ELR (cell line): ENCODE data around the gene SPOCD1.

Experiments
- DNase-seq: peaks from one replicate; pipeline ENCODE4 v3.0.0-alpha.2; 2015; ENCODE audit warnings: low read depth

The SPOCD1 gene

GRCh38 chr1:31799895-31800673 lies 15.7 kb downstream of the SPOCD1 start:
- no peak for DNase-seq

DNA sequence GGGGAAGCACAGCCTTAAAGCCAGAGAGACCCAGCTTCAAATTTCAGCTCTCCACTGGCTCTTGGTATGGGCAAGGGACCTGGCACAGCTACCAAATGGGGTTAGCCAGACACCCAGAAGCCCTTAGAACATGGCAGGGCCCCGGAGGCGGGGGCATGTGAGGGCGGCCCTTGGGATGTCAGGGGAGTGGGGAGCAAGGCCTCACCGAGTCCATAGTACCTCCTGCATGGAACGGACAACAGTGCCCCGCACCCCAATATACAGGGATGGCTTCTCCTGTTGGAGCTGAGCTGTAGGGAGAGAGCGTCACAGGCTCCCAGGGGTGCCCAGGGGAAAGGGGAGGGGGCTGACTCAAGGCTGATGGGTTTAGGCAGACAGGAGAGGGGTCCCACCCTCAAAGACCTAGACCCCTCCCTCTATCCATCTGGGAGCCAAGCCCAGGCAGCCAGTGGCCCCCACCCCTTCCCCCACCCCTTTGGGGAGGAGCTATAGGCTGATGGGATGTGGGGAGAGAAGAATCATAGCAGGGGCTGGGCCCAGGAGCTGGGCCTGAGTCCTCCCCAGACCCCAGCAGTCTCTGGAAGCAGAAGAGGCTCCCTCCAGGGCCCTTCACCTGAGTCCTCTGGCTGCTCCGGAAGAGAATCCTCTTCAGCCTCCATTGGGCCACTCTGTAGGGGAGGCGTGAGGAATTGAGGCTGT lies 16.5 kb downstream of the SPOCD1 start:
- DNase-seq: no peak

- DNase-seq: peak; percentile 95
Observed at GRCh38 chr1:31798433-31799195, 17.2 kb downstream of the SPOCD1 start.

DNA sequence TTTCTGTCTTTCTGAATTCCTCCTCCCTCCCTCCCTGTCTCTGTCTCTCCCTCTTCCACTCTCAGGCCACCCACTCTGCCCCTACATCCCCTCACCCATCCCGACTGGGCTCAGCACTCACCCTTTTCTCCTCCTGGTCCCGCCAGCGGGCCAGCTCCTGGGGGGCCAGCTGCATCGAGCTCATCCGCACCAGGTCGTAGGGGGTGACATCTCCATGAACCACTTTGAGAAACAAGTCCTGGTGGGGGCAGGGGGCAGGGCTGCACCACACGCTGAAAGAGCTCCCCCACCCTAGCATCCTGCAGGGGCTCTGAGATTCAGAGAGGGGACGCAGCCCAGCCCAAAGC lies 17.8 kb downstream of the SPOCD1 start:
- DNase-seq: no peak

DNA sequence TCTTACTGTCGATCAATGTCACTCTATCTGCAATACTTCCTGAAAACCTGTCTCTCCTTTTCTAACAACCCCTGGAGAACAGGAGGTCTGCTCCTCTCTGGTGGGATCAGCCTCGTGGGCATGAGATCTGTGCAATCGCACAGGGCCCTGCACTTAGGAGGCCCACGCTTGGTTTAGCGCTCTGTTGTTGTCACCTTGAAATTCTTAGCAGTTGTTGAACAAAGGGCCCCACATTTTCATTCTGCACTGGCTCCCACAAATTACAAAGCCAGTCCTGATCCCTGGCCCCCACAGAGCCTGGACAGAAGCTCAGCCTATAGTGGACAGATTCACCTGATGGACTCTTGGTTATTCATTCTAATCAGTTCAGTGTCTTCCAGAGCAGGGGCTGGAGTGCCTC lies 18.6 kb downstream of the SPOCD1 start:
- DNase-seq: no peak

DNA sequence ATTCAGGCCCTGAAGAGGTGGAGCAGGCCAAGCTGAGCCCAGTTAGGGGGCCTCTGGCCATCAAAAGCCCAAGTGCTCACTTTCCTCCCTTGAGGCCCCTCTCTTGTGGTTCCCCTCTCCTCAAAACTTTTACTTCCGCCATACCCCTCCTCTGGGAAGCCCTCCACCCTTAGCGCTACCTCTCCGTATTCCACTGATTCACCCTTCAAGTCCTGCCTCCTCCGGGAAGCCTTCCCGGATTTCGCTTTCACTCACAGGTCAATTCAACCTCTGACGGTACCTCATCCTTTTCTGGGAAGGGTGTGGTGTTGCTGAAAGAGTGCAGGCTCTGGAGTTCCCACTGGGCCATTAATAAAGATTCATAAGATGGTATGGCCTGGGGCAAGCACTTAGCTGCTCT lies 19.1 kb downstream of the SPOCD1 start:
- no peak for DNase-seq

DNA sequence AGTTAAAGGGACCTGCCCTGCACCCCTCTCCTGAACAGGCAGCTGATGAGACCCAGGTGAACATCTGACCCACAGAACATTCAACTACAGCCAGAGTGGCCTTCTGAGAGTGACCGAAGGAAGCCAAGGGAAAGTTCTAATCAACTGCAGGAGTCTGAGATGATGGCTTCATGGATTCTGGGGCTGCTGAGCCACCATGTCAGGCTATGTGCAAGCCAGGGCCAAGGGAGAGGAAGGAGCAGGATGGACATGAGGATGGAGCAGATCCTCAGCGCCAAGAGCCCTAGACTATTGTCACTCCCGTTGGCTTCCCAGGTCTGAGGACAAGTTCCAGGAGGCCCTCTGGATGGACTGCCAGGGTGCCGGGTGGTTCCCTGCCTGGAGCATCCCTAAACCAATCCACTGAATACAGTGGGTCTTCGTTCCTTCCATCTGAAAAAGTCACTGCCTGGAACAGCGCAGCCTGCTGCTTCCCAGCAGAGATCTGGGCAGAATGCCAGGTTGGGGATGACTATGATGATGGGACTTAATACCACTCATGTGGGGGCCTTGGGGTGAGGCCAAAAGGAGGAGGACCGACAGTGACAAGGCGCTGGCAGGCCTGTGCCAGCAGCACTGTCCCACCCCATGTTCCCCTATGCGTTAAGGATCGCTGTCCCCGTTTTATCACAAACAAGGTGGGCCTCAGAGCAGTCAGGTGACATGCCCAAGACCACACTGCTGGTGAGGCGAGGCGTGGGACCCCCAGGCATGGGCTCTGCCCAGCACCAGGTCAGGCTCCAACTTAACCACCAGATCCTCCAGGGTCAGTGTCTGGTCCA lies 19.8 kb downstream of the SPOCD1 start:
- DNase-seq: peak; percentile 79

GRCh38 chr1:31795096-31795675 lies 20.6 kb downstream of the SPOCD1 start:
- no peak for DNase-seq

DNA sequence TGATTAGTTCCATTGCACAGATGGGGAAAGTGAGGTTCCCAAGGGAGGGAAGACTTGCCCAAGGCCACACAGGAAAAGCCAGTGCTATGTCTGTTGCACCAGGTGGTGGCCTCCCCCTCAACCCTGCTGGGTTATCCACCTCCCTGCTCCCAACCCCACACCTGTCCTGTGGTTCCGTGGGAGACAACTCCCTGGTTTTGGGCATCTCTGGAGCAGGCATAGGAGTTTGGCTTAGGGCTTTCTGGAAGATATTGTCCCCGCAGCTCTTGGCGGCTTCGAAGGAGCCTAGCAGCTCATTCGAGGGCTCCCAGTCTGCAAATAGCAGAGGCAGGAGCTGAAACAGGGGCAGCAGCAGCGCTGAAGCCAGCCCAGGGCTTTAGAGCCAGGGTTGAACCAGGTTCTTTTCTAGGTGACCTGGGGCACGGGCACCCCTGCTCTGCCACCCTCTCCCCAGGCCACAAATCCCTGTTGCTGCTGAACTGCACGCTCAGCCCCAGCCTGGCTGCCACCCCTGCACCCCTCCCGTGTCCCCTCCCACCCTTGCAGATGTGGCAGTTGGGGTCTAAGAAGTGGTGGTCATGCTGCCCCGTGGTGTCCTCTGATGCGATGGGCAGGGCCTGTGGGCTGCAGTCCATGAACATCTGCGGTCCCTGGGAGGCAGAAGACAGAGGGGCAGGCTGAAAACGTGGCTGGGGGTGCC lies 22.1 kb downstream of the SPOCD1 start:
- no peak for DNase-seq

- no peak for DNase-seq
Observed at GRCh38 chr1:31793086-31793485, 22.7 kb downstream of the SPOCD1 start.

DNA sequence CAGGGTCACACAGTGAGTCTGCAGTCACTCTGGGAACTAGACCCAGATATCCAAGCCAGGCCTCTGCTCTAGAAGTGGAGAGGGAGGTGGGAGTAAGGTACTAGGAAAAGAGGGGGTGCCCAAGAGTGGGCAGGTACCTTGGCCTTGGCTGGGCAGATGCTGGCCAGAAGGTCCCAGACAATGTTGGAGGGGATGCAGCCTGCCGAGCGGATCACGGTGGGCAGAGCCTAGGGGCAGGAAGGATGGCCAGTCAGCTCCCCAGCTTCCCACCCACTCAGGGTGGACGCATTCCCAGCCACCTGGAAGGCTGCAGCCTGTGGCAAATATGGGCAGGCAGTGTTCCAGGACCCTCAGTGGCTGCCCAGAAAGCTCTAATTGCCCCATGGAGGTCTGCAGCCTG lies 23.3 kb downstream of the SPOCD1 start:
- no peak for DNase-seq

DNA sequence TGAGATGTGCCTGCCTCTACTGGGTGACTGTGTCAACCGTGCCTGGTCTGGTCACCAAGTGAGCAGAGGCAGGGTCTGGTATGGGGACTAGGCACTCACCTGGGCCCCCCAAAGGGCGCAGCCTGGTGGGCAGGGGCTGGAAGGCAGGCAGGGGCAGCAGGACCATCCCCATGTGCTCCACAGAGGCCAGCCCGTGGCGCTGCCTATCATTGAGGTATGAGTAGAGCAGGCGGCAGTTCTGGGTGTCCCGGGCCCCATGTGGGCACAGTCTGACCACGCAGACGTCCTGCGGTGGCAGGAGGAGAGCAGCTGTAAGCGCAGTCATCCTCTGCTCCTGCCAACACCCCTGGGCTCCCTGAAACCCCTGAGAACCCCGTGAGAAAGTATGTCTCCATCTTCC lies 23.7 kb downstream of the SPOCD1 start:
- no peak for DNase-seq

GRCh38 chr1:31791131-31791858 lies 24.5 kb downstream of the SPOCD1 start:
- no peak for DNase-seq

- no peak for DNase-seq
Observed at GRCh38 chr1:31790641-31791091, 25.2 kb downstream of the SPOCD1 start.

GRCh38 chr1:31790140-31790539 lies 25.7 kb downstream of the SPOCD1 start:
- DNase-seq: peak; percentile 47

GRCh38 chr1:31789259-31790065 lies 26.4 kb downstream of the SPOCD1 start:
- peak; percentile 92 for DNase-seq

DNA sequence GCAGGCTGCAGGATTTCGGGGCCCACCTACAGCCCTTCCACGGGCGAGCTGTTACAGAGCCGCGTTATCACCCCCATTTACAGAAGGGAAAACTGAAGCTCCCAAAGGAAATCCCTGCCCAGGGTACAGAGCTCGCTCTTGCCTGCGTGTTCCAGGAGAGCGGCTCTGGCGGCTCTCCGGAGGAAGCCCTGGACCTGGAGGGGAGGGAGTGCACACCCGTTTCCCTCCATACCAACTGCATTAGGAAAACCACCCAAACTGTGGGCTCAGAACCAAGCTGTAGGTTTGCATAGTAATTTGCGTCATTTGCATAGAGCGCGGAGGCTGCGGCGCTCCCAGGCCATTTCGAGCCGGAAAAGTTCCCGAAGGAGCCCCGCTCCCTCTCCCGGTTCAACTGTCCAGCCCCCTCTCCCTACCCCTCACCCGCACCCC lies 27.0 kb downstream of the SPOCD1 start:
- DNase-seq: no peak

DNA sequence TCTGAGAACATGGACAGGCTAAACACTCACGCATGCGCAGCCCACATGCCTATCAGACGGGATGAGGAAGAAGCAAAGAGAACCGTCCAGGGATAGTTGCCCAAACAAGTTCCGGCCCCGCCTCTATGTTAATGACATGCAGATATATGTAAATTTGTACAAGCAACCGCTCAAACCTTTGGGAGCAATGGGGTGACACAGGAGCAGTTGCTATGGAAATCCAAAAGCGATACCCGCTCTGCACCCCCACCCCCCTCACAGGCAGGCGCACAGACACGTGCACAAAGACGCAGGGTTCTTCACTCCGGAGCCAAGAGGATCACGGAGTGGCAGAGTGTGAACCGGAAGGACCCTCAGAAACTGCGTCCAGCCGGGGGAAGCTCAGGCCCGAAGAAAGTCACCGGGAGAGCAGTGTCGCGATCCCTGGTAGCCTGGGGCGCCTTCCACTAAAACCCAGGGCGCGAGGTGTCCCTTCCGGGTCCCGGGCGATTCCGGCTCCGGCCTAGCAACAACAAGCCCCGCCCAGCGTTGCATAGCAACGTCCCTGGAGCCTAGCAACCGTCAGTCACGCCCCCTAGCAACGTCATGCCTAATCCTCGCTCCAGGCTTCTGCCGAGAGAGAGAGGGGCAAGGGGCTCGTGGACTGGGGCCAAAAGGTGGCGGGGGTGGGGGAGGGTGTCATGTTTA lies 27.5 kb downstream of the SPOCD1 start:
- DNase-seq: peak; percentile 93

GRCh38 chr1:31787786-31788137 lies 28.1 kb downstream of the SPOCD1 start:
- no peak for DNase-seq
